ENCODE measurements around the gene RPL27. TPM values are rescaled to one million over a fixed set of nuclear protein-coding genes. Genes with fewer than 3 reads are reported as not detected.

Gene RPL27
- total and polyA plus RNA-seq, 2 of the 13 experiments (the other 11 are each of a cell fraction or from before 2014, with no cell fraction given) = 1,585 to 5,840 TPM

GRCh38 chr17:42997984-42998938, at the start of gene RPL27 (continued):
- peak; percentile 87; the same call in 1 of the 2 replicates for TF ChIP-seq ZNF710 (CRISPR knock-in tag; IDR thresholded peaks at IDR 0.05; ENCODE audit: borderline replicate concordance)
- TF ChIP-seq, protein P1, sequence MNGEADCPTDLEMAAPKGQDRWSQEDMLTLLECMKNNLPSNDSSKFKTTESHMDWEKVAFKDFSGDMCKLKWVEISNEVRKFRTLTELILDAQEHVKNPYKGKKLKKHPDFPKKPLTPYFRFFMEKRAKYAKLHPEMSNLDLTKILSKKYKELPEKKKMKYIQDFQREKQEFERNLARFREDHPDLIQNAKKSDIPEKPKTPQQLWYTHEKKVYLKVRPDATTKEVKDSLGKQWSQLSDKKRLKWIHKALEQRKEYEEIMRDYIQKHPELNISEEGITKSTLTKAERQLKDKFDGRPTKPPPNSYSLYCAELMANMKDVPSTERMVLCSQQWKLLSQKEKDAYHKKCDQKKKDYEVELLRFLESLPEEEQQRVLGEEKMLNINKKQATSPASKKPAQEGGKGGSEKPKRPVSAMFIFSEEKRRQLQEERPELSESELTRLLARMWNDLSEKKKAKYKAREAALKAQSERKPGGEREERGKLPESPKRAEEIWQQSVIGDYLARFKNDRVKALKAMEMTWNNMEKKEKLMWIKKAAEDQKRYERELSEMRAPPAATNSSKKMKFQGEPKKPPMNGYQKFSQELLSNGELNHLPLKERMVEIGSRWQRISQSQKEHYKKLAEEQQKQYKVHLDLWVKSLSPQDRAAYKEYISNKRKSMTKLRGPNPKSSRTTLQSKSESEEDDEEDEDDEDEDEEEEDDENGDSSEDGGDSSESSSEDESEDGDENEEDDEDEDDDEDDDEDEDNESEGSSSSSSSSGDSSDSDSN (CRISPR knock-in tag; IDR thresholded peaks at IDR 0.05) = peak; percentile 85
- TF ChIP-seq BRCA1 (CRISPR knock-in tag; IDR thresholded peaks at IDR 0.05) = peak; percentile 96; the same call in 1 of the 2 replicates
- TF ChIP-seq FOXO4 (CRISPR knock-in tag; conservative IDR thresholded peaks at IDR 0.05) = 0 out of 2 replicates have a peak, but pooled peaks have one; percentile 81
- peak; percentile 83; the same call in 1 of the 2 replicates for TF ChIP-seq ZNF460 (CRISPR knock-in tag; IDR thresholded peaks at IDR 0.05; ENCODE audit: borderline replicate concordance)
- peak; percentile 64; the same call in 1 of the 2 replicates for TF ChIP-seq KLF13 (CRISPR knock-in tag; IDR thresholded peaks at IDR 0.05)
- no peak for TF ChIP-seq FOXM1 (CRISPR knock-in tag; IDR thresholded peaks at IDR 0.05)
- peak; percentile 18; the same call in 1 of the 2 replicates for TF ChIP-seq ZNF619 (CRISPR knock-in tag; IDR thresholded peaks at IDR 0.05)
- peak; percentile 22 for TF ChIP-seq PTBP1 (IDR thresholded peaks at IDR 0.05; ENCODE audit: low read depth, low read length, poor library complexity, severe bottlenecking)
- TF ChIP-seq, protein P2, sequence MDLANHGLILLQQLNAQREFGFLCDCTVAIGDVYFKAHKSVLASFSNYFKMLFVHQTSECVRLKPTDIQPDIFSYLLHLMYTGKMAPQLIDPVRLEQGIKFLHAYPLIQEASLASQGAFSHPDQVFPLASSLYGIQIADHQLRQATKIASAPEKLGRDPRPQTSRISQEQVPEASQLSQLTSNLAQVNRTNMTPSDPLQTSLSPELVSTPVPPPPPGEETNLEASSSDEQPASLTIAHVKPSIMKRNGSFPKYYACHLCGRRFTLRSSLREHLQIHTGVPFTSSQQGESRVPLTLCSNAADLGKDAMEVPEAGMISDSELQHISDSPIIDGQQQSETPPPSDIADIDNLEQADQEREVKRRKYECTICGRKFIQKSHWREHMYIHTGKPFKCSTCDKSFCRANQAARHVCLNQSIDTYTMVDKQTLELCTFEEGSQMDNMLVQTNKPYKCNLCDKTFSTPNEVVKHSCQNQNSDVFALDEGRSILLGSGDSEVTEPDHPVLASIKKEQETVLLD (CRISPR knock-in tag; IDR thresholded peaks at IDR 0.05; ENCODE audit: low read depth) = peak; percentile 87
- TF ChIP-seq, protein P3, sequence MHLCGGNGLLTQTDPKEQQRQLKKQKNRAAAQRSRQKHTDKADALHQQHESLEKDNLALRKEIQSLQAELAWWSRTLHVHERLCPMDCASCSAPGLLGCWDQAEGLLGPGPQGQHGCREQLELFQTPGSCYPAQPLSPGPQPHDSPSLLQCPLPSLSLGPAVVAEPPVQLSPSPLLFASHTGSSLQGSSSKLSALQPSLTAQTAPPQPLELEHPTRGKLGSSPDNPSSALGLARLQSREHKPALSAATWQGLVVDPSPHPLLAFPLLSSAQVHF (CRISPR knock-in tag; IDR thresholded peaks at IDR 0.05) = peak; percentile 69; the same call in 1 of the 2 replicates
- no peak for TF ChIP-seq ZNF678 (CRISPR knock-in tag; IDR thresholded peaks at IDR 0.05)
- TF ChIP-seq ZNF24 (IDR thresholded peaks at IDR 0.05) = peak; percentile 79
- 0 out of 2 replicates have a peak, but pooled peaks have one; percentile 87 for TF ChIP-seq GPN1 (CRISPR knock-in tag; IDR thresholded peaks at IDR 0.05; ENCODE audit: borderline replicate concordance)
- TF ChIP-seq SRSF4 (IDR thresholded peaks at IDR 0.05; ENCODE audit: low read depth, low read length, poor library complexity, severe bottlenecking) = no peak
- no peak for TF ChIP-seq ZNF841 (CRISPR knock-in tag; IDR thresholded peaks at IDR 0.05; ENCODE audit: borderline replicate concordance)
- TF ChIP-seq ZNF552 (CRISPR knock-in tag; IDR thresholded peaks at IDR 0.05; ENCODE audit: borderline replicate concordance) = peak; percentile 74; the same call in 1 of the 2 replicates

Measured in HepG2 (cell line).